HUES6 (cell line): ENCODE data around the gene NTSR1.

Source experiments
- H3K27ac ChIP-seq: 2 replicates; pipeline ENCODE4 v1.7.0; 2013; ENCODE audit warnings: low read depth, mild to moderate bottlenecking, low read length, inconsistent platforms
- H3K27me3 ChIP-seq: 2 replicates; pipeline ENCODE4 v1.6.1; 2013; ENCODE audit warnings: low read length; ENCODE audit not compliant: control insufficient read depth, insufficient read depth
- H3K36me3 ChIP-seq: 2 replicates; pipeline ENCODE4 v1.6.1; 2013; ENCODE audit warnings: low read length; ENCODE audit not compliant: control insufficient read depth, insufficient read depth
- H3K4me1 ChIP-seq: 2 replicates; pipeline ENCODE4 v1.6.1; 2013; ENCODE audit warnings: low read length; ENCODE audit not compliant: control insufficient read depth, insufficient read depth
- H3K4me3 ChIP-seq: 2 replicates; pipeline ENCODE4 v1.5.1; 2013; ENCODE audit warnings: low read depth, low read length
- H3K9ac ChIP-seq: one replicate; pipeline ENCODE4 v1.6.1; 2013; ENCODE audit warnings: mild to moderate bottlenecking, low read length
- H3K9me3 ChIP-seq: 2 replicates; pipeline ENCODE4 v1.6.1; 2013; ENCODE audit warnings: low read depth, low read length; ENCODE audit not compliant: control insufficient read depth, insufficient read depth

NTSR1 gene

DNA sequence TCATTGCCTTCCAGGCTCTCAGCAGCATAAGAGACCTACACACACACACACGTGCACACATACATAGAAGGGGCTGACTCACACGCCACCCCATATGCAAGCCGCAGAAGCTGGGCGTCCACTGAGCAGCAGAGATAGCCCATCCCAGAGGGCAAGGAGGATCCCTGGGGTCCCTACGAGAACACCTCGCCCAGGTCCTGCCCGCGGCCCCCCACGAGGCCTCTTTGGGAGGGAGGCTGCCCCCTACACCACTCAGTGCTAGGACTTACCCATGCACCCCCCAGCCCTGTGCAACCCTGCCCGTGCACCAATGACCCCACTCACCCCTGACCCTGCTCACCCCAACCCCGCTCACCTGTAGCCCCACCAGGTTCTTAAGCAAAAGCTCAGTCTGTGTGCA, 20.6 kb upstream of the NTSR1 start:
- no peak overlapping the region for H3K9ac ChIP-seq
- peaks cover 12% of the 10 kb centered on the region; the same call in 1 of the 2 replicates for H3K4me1 ChIP-seq
- H3K9me3 ChIP-seq: no peaks in the 10 kb centered on the region
- H3K36me3 ChIP-seq: no peaks in the 10 kb centered on the region
- no peak overlapping the region for H3K27ac ChIP-seq
- no peak overlapping the region for H3K4me3 ChIP-seq
- H3K27me3 ChIP-seq: no peaks in the 10 kb centered on the region; the same call in 1 of the 2 replicates

DNA sequence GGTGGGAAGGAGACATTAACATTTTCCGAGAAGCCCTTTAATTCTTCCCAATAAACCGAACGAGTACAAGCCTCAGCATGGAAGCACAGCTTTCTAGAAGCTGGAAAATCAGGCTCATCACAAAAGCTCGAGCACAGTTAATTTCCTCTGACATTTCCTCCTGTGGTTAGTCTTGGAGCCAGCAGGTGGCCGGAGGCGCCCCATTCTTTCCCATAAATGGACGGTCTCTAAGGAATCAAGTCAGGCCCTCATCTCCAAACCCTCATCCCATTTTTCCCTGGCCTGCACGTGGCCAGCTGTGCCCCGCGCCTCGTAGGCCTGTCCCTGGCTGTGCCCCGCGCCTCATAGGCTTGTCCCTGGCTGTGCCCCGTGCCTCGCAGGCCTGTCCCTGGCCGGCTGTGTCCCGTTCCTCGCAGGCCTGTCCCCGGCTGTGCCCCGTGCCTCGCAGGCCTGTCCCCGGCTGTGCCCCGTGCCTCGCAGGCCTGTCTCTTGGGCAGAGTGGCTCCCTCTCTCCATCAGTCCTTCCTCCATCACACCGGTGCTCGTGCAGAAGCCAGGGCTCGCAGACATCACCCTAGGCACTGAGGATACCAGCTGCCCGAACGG, 19.7 kb upstream of the NTSR1 start:
- H3K27me3 ChIP-seq: peaks cover 5% of the 10 kb centered on the region; the same call in 1 of the 2 replicates
- H3K4me1 ChIP-seq: peaks cover 12% of the 10 kb centered on the region; the same call in 1 of the 2 replicates
- H3K9me3 ChIP-seq: no peaks in the 10 kb centered on the region
- H3K27ac ChIP-seq: no peak overlapping the region
- no peak overlapping the region for H3K9ac ChIP-seq
- no peaks in the 10 kb centered on the region for H3K36me3 ChIP-seq
- no peak overlapping the region for H3K4me3 ChIP-seq

DNA sequence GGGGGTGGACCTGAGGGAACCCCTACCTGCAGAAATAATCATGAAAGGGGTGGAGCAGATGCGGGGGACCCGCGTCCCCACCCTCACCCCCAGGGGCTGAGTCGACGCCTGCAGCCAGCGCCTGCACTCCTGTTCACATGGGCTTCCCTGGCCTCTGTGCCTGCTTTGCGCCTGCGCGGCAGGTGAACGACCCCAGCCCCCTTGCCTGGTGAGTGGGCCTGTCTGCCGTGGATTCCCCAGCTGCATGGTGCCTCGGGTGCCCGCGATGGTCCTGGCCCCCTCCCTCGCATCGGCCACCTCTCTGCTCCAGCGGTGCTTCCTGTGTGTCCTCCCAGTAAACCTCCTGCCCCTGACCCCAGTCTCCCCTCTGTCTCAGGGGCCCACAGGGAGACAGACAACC, 18.8 kb upstream of the NTSR1 start:
- Histone ChIP-seq H3K9me3 (no peaks in the 10 kb centered on the region), H3K9ac (no peak overlapping the region), H3K4me3 (no peak overlapping the region), H3K27ac (no peak overlapping the region), H3K4me1 (peaks cover 12% of the 10 kb centered on the region; the same call in 1 of the 2 replicates), H3K27me3 (peaks cover 5% of the 10 kb centered on the region; the same call in 1 of the 2 replicates), H3K36me3 (no peaks in the 10 kb centered on the region)

DNA sequence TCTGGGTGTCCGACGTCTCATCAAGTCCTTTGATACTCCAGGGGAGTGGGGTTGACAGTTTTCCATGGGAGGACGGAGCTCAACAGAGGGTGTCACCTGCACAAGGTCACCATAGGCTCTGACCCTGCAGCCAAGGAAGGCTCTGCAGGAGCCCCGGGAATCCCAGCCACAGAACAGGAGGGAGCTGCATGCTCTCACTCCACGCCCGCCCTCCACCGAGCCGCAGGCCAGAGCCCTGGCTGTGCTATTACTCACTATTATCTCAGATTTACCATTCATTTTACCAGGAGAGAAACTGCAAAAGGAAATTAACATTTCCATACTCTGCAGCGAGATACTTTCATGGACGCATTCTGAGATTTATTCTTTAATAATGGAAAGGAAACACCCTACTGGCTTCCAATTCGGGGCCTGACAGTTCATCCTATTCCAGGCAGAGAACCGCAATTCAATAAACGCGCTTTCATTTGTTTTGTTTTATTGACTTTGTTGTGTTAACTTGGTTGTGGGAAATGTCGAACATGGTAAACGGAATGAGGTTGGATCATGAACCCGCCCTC, 18.3 kb upstream of the NTSR1 start:
- Histone ChIP-seq H3K36me3 (no peaks in the 10 kb centered on the region), H3K4me3 (no peak overlapping the region), H3K9me3 (no peaks in the 10 kb centered on the region), H3K27me3 (peaks cover 5% of the 10 kb centered on the region; the same call in 1 of the 2 replicates), H3K9ac (no peak overlapping the region), H3K4me1 (peaks cover 11% of the 10 kb centered on the region; the same call in 1 of the 2 replicates), H3K27ac (no peak overlapping the region)

DNA sequence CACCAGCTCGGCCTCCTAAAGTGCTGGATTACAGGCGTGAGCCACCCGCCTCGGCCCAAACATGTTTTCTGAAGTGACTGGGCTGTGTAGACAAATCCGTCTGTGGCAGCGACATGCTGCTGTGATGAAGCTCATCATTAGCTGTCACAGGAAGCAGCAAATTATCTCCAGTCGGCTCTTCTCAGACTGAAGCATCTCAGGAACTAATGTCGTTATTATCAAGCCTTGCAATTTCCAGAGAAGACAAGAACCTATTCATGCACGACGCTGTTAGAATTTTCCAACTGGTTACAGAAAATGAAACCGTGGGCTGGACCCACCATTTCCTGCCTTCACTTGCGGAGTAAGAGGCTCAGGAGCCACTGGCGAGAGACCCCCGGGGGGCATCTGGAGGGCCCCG, 17.1 kb upstream of the NTSR1 start:
- H3K27me3 ChIP-seq: peaks cover 5% of the 10 kb centered on the region; the same call in 1 of the 2 replicates
- H3K36me3 ChIP-seq: no peaks in the 10 kb centered on the region
- no peak overlapping the region for H3K4me3 ChIP-seq
- H3K9me3 ChIP-seq: no peaks in the 10 kb centered on the region
- H3K27ac ChIP-seq: no peak overlapping the region
- no peaks in the 10 kb centered on the region for H3K4me1 ChIP-seq
- no peak overlapping the region for H3K9ac ChIP-seq

DNA sequence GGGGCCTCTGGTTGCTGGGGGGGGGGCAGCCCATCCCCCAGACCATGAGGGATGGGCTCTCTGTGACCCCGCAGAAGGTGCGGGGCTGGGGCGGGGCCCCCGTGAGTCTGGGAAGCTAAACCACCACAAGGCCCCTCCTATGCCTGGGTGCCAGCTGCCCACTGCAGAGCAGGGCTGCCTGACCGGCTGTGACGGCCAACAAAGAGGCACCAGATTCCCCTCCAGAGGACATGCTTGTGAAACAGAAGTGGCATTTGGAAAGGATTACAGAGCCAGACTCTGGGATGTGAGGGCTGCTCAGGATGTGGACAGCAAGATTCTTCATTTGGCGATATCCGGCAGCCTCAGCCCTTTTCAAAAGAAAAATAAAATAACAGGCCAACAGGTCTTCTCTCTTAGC, 16.5 kb upstream of the NTSR1 start:
- Histone ChIP-seq H3K27me3 (peaks cover 5% of the 10 kb centered on the region; the same call in 1 of the 2 replicates), H3K4me1 (no peaks in the 10 kb centered on the region), H3K9me3 (no peaks in the 10 kb centered on the region), H3K4me3 (no peak overlapping the region), H3K27ac (no peak overlapping the region), H3K36me3 (no peaks in the 10 kb centered on the region), H3K9ac (no peak overlapping the region)

DNA sequence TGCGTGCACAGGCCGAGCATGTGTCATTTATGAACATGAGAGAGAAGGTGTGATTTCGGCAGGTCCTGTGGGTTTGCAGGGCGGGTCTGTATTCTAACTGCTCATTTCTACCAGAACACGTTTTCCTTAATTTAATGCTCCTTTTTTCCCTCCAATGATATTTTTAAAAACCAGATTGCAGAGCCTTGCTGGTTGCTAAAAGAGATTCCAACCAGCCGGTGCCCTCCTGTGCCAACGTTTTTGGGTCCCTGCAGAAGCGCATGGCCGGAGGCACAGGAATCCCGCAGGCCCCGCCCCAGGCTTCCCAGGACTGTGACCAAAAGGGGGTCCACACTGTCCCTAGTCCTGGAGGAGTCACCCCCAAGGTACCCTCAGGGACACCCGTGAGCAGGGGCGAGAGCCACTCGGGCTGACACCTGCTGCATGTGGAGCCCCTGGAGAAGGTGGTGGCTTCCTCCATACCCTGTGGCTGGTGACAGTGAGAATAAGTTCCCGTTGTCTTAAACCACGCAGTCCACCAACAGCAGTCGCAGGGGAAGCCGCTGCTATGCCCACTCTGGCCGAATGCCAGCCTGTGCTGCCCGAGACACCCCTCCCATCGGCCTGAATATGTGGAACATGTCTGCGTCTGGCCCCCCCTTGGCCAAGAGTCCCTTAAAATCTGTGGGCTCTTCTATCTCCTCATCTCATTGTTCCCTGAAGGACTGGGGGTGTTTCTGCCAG, 15.7 kb upstream of the NTSR1 start:
- Histone ChIP-seq H3K27ac (no peak overlapping the region), H3K4me3 (no peak overlapping the region), H3K4me1 (no peaks in the 10 kb centered on the region), H3K9ac (no peak overlapping the region), H3K27me3 (peaks cover 5% of the 10 kb centered on the region; the same call in 1 of the 2 replicates), H3K9me3 (no peaks in the 10 kb centered on the region), H3K36me3 (no peaks in the 10 kb centered on the region)

DNA sequence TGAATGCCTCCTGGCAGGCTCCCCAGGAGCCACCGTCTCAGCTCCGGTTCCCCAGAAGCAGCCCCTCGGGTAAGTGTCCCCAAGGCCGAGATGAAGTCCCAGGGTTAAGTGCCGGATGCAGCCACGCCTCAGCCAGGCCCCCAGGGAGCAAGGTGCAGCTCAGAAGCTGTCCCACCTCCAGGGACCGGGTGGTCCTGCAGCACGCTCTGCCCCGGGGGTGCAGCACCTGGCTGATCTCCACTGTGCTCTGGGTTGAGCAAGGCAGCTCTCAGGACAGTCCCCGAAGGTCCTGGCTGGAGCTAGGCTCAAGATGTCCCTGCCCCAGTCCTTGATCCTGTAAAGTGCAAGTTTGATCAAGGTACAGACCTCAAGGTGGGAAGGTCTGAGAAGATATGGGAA, 15.1 kb upstream of the NTSR1 start:
- H3K9me3 ChIP-seq: no peaks in the 10 kb centered on the region
- no peak overlapping the region for H3K9ac ChIP-seq
- H3K4me3 ChIP-seq: no peak overlapping the region
- H3K36me3 ChIP-seq: no peaks in the 10 kb centered on the region
- peaks cover 5% of the 10 kb centered on the region; the same call in 1 of the 2 replicates for H3K27me3 ChIP-seq
- no peaks in the 10 kb centered on the region for H3K4me1 ChIP-seq
- H3K27ac ChIP-seq: no peak overlapping the region

DNA sequence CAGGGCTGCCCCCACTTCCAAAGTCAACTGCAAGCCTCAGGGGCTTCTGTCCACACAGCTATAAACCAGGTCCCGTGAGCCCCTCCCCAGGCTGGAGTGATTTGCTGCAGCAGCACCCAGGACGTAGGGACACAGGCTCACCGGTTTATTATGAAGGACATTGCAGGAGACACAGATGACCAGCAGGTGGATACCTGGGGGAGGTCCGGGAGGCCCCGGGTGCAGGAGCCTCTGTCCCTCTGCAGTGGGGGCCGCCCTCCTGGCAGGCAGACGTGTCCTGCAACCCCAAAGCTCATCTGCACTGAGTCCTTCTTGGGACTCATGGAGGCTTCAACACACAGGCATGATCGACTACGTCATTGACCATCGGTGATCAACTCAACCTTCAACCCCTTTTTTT, 14.5 kb upstream of the NTSR1 start:
- no peaks in the 10 kb centered on the region for H3K9me3 ChIP-seq
- no peak overlapping the region for H3K9ac ChIP-seq
- peaks cover 5% of the 10 kb centered on the region; the same call in 1 of the 2 replicates for H3K27me3 ChIP-seq
- H3K4me3 ChIP-seq: no peak overlapping the region
- H3K36me3 ChIP-seq: no peaks in the 10 kb centered on the region
- H3K27ac ChIP-seq: no peak overlapping the region
- no peaks in the 10 kb centered on the region for H3K4me1 ChIP-seq

DNA sequence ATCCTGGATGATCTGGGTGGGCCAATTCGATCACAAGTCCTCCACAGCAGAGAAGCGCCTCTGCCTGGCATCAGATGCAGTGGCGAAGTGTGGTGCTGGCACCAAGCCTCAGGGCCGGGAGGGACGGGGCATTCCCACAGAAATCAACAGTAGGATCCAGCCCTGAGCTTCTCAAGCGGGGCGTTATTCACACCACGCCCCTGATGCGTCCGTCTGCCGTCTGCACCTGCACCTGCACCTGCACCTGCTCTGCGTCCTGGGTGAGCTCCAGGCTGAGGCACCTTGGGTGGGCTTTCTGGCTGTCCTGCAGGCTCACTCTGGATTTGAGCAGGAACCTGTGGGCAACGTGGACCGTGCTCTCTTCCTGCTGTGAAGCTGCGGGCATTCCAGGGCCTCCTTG, 13.8 kb upstream of the NTSR1 start:
- Histone ChIP-seq H3K4me3 (no peak overlapping the region), H3K9me3 (no peaks in the 10 kb centered on the region), H3K27me3 (peaks cover 5% of the 10 kb centered on the region; the same call in 1 of the 2 replicates), H3K9ac (no peak overlapping the region), H3K36me3 (no peaks in the 10 kb centered on the region), H3K4me1 (no peaks in the 10 kb centered on the region), H3K27ac (no peak overlapping the region)
